SIG-M5 treated with dmso at 0.1 percent for 504 hours (cell line): ENCODE results near the gene RAB8B.
"Not testable (repeated sequence)": the region's sequence is repeated elsewhere in the genome, so short reads cannot be mapped to it uniquely, and the experiment has no call there.

Source experiments
- DNase-seq: peaks from one replicate; lab custom pipeline; 2025; ENCODE audit not compliant: unreplicated experiment; lab: John Stamatoyannopoulos, UW

Gene RAB8B

DNA sequence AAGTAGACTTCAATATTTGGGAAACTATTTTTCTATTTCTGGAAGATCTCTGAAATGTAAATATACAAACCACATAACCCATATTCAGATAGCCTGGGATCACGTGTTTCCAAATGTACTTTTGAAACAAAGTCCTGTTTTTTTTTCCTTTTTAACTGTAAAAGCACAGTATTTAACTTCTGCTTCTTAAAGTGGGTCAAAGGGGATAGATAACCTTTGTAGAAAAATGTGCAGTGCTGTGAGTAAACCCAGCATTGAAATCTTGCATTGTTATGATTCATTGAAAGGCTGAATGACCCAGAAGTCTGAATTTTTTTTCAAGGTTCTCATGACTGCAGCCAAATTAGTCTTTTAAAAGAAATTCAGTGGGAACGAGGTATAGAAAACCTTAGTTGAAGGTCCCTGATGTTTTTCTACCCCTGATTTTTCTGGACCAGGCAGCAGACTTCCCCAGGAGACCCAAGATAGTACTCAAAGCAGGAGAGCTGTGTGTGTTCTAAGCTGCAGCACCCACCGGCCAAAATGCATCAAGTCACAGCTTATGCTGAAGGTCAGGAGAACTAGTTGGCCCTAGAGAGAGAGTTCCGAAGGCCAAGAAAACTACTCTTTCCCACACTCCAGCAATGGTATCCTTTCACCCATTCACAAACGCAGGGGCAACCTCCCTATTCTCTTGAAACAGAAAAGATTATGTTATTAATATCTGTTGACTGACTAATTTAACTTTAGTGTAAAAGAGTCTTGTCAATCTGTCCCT, 44.4 kb downstream of the RAB8B start:
- DNase-seq, result no peak

GRCh38 chr15:63234451-63234870, 45.1 kb downstream of the RAB8B start:
- DNase-seq, result no peak

DNA sequence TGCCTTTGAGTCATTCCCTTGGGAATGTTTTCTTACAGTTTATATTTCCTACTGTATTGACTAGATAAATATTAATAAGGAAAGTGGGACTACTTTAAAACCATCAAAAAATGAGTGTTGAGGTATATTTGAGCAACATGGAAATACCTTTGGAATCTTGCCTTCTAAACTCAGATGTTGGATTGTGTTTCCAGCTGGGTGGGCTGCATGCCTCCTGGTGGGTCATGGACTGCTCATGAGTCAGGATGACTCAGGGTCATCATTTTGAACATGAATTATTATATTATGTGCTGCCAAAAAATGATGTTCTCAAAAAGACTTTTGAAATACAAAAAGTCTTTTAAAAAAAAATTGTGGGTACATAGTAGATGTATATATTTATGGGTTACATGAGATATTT, 46.9 kb downstream of the RAB8B start:
- no peak for DNase-seq

DNA sequence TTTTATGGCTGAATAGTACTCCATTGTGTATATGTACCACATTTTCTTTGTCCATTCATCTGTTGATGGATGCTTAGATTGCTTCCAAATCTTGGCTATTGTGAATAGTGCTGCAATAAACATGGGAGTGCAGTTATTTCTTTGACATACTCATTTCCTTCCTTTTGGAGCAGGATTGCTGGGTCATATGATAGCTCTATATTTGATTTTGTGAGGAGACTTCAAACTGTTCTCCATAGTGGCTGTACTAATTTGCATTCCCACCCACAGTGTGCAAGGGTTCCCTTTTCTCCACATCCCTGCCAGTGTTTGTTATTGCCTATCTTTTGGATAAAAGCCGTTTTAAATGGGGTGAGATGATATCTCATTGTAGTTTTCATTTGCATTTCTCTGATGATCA, 47.7 kb downstream of the RAB8B start:
- DNase-seq, result not testable (repeated sequence)

DNA sequence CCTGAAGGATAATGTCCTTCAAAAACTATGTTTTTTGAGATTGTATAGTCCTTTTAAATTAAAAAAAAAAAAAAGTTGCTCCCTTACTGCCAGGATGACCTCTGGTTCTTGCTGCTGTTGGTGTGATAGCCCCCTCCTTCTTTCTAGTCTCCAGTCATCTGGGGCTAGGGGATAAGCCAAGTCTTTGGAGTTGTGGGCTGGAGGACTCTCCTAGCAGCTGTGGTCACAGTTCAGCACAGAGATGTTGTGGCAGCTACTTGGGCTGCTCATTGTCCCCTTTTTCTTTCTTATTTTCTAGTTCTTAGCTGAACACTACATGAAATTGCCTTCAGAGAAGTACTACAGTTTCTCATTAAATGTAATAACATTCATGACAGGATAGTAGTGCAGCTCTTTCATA, 48.8 kb downstream of the RAB8B start:
- no peak for DNase-seq

GRCh38 chr15:63238796-63239195, 49.4 kb downstream of the RAB8B start:
- no peak for DNase-seq

GRCh38 chr15:63240109-63240508, 50.7 kb downstream of the RAB8B start:
- no peak for DNase-seq

DNA sequence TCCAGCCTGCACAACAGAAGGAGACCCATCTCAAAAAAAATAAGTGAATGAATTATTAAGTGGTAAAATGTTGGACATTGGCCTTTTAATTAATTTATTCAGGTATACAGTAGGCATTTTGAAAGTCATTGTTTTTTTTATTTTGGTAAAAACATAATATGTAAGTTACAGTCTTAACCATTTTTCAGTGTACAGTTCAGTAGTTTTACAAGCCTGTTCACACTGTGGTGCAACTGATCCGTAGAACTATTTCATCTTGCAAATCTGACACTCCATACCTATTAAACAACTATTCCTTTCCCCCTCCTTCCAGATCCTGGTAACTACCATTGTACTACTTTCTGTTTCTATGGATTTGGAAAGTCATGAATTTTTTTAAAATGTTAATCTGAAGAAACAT, 51.9 kb downstream of the RAB8B start:
- DNase-seq, result no peak

GRCh38 chr15:63243101-63243500, 53.7 kb downstream of the RAB8B start:
- DNase-seq, result no peak

GRCh38 chr15:63243776-63244175, 54.4 kb downstream of the RAB8B start:
- no peak for DNase-seq

- DNase-seq, result no peak
Observed at GRCh38 chr15:63244399-63244798, 55.0 kb downstream of the RAB8B start.

- no peak for DNase-seq
Observed at GRCh38 chr15:63244976-63245645, 55.7 kb downstream of the RAB8B start.

- DNase-seq, result peak; percentile 97
Observed at GRCh38 chr15:63246691-63247469, 57.5 kb downstream of the RAB8B start.

DNA sequence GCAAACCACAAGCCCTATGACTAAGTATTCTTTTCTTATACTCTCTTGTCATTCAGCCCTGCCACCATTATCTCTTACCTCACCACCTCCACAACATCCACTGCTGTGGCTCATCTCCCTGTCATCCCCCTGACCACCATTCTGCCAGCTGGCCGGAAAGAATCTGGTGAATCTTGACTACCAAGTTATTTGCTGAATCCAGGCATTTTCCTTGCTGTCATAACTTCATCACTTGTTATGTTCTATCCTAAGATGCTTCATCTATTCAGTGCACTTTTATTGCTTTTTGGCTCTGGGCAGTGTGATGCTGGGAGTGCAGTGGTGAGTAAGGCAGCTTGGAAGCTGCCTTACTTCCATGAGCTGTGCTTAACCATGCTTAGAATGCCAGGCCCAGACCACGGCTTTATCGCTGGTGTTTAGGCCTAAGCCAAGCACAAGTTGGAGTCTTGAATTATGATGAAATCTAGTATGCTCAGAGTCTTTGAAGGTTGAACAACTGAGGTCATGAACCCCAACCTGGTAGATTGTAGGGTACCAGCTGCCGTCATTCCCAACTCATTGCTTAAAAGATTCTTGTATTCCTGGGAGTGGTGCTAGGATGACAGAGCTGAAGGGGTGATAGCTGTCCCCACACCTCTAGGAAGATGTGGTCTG, 61.0 kb downstream of the RAB8B start:
- DNase-seq, result no peak

- no peak for DNase-seq
Observed at GRCh38 chr15:63251701-63252100, 62.3 kb downstream of the RAB8B start.

DNA sequence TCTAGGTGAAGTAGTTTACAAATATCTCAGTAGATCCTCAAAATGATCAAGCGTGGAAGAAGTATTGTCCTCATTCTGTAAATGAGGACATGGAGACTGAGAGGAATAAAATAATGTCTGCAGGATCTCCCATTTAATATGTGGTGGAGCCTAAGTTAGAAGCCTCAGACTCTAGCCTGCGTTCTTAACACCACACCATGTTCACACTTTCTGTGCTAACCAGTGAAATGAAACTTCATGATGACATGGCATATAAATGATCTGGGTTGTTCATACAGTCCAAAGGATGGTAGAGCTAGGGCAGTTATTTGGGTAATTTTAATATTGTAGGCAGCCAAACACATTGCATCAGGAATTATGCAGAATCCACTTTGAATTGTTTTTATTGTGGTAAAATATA, 62.9 kb downstream of the RAB8B start:
- no peak for DNase-seq

- no peak for DNase-seq
Observed at GRCh38 chr15:63254991-63255390, 65.6 kb downstream of the RAB8B start.

- no peak for DNase-seq
Observed at GRCh38 chr15:63255489-63255990, 66.1 kb downstream of the RAB8B start.

DNA sequence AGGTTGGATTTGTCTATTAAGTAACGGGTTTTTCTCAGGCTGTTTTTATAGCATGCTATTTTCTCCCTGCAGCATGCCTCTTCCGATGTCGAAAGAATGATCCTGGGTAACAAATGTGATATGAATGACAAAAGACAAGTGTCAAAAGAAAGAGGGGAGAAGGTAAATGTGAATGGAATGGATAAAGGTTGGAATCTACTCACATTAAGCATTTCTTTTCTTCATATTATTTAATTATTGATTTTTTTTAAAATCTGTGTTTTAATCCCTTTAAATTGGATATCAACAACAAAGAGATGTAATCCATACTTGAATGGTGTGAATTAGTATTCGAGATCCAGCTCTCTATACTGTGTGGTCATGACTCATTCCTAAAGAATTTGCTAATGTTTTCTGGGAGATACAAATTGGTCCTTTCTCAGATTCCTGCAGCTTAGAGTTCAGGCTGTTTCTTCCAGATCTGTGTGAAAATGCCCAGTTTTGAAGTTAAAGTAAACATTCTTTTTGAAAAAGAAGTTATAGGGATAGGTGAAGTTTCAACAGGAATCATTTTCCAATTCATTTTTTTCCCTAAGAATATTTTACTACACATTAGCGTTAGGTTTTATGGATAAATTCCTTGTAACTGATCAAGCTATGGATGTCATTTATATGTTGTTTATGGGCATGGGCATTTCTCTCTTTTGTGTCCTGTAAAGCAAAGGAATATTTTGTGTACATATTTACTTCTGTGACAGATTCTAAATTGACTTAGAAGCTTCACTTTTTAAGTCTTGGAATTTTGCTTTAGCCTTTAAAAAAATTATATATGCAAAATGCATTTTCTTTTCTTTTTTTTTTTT, 67.2 kb downstream of the RAB8B start:
- DNase-seq, result no peak

DNA sequence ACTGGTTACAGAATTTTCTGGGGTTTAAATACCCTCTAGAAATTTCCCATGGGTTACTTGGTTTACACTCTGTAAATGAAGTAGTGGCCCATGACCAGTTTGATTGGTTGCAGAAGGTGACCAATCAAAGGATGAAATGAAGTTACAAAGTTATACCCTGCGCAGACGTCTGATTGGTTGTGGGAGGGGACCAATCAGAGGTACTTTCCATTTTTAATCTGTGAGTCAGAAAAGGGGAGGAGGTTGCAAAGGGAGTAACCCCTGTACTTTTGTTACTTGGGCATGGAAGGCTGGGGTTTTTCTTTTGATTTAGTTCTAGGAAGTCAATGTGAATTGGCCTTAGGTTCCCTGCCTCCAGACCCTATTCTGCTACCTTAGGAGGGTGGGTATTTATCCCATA, 69.3 kb downstream of the RAB8B start:
- no peak for DNase-seq
